Measurements from ENCODE around the gene ARSK.

DNA sequence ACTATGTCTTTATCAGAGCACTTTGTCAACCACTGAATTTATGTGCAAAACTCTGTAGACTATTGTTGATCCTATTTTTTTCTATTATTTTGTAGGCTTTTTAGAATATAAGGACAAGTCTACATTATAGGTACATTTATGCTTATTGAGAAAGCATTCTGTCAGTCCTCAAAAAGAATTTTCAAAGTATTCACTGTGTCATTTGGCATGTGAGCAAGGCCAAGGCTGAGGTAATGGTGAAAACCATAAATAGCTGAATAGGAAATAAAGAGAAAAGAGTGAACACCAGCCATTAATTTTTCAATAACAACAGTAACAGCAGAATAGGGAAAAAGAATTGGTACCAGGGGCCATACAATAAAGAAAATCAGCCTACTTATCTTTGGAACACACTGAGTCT lies 21.1 kb upstream of the ARSK start:
- no peak for TF ChIP-seq POLR2A (IDR thresholded peaks at IDR 0.05)
- no peak for TF ChIP-seq POLR2AphosphoS5 (IDR thresholded peaks at IDR 0.05; ENCODE audit: insufficient read depth in 1 of 2, low read depth in 1 of 2)
